ENCODE measurements around the gene DNTTIP2.

GRCh38 chr1:93816970-93817678 is 61.9 kb downstream of the DNTTIP2 start:
- TF ChIP-seq CTCF (IDR thresholded peaks at IDR 0.05) (no peak), POLR2AphosphoS5 (IDR thresholded peaks at IDR 0.05) (no peak), EP300 (IDR thresholded peaks at IDR 0.05) (no peak)

Data from suprapubic skin (tissue), 4 donors.